Neural progenitor cell (in vitro differentiated cells): ENCODE results near the gene SMS.

Experiments used
- EZH2 ChIP-seq: fragments of 200-600 bp; sonication (generic); IDR thresholded peaks from 2 replicates; pipeline ENCODE4 v1.6.1; 2017; ENCODE audit warnings: antibody characterized with exemption, mild to moderate bottlenecking, moderate library complexity
- TF ChIP-seq, protein P1 (sequence below): fragments of 200-600 bp; sonication (generic); IDR thresholded peaks from 2 replicates; pipeline ENCODE4 v1.5.1; 2017; ENCODE audit warnings: antibody characterized with exemption, mild to moderate bottlenecking

DNA sequence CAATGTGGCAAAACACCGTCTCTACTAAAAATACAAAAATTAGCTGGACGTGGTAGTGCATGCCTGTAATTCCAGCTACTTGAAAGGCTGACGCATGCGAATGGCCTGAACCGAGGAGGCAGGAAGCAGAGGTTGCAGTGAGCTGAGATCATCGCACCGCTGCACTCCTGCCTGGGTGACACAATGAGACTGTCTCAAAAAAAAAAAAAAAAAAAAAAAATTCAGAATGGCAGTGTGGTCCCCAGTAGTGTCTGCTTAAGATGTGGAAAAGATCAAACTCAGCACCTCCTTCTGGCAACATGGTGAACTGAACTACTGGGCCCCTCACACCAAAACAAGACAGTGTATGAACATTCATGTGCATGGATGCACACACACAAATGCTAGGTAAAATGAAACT is 32.2 kb downstream of the SMS start:
- TF ChIP-seq, protein P1, sequence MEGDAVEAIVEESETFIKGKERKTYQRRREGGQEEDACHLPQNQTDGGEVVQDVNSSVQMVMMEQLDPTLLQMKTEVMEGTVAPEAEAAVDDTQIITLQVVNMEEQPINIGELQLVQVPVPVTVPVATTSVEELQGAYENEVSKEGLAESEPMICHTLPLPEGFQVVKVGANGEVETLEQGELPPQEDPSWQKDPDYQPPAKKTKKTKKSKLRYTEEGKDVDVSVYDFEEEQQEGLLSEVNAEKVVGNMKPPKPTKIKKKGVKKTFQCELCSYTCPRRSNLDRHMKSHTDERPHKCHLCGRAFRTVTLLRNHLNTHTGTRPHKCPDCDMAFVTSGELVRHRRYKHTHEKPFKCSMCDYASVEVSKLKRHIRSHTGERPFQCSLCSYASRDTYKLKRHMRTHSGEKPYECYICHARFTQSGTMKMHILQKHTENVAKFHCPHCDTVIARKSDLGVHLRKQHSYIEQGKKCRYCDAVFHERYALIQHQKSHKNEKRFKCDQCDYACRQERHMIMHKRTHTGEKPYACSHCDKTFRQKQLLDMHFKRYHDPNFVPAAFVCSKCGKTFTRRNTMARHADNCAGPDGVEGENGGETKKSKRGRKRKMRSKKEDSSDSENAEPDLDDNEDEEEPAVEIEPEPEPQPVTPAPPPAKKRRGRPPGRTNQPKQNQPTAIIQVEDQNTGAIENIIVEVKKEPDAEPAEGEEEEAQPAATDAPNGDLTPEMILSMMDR, result no peak
- no peak for TF ChIP-seq EZH2
